Measurements from ENCODE around the gene SLC38A3. TPM values are rescaled to one million over a fixed set of nuclear protein-coding genes. Genes with fewer than 3 reads are reported as not detected.

The SLC38A3 gene
- total RNA-seq, 1 donor from 2014 or later: 43.5 TPM

- no peak overlapping the region for H3K4me3 Mint-ChIP-seq (ENCODE audit: low read depth)
- H3K27me3 Mint-ChIP-seq: no peaks in the 10 kb centered on the region
- no peak for TF ChIP-seq CTCF (IDR thresholded peaks at IDR 0.05; ENCODE audit: unreplicated experiment)
- peaks cover 2% of the 10 kb centered on the region for H3K36me3 Mint-ChIP-seq (ENCODE audit: insufficient read depth)
- H3K4me1 Mint-ChIP-seq (ENCODE audit: low read depth): peaks cover 19% of the 10 kb centered on the region
- H3K27ac Mint-ChIP-seq: no peak overlapping the region
- H3K9me3 Mint-ChIP-seq (ENCODE audit: low read depth): no peaks in the 10 kb centered on the region
- DNase-seq (ENCODE audit: low spot score, unreplicated experiment): no peak
Observed at GRCh38 chr3:50164481-50164880, 40.6 kb upstream of the SLC38A3 start.

GRCh38 chr3:50164984-50165909, 39.8 kb upstream of the SLC38A3 start:
- TF ChIP-seq CTCF (IDR thresholded peaks at IDR 0.05; ENCODE audit: unreplicated experiment): no peak
- Mint-ChIP-seq H3K36me3 (ENCODE audit: insufficient read depth) (no peaks in the 10 kb centered on the region), H3K4me3 (ENCODE audit: low read depth) (no peak overlapping the region), H3K27ac (no peak overlapping the region), H3K9me3 (ENCODE audit: low read depth) (no peaks in the 10 kb centered on the region), H3K4me1 (ENCODE audit: low read depth) (peaks cover 17% of the 10 kb centered on the region), H3K27me3 (no peaks in the 10 kb centered on the region)
- no peak for DNase-seq (ENCODE audit: low spot score, unreplicated experiment)

GRCh38 chr3:50165910-50166538, 39.0 kb upstream of the SLC38A3 start:
- H3K4me3 Mint-ChIP-seq (ENCODE audit: low read depth): no peak overlapping the region

GRCh38 chr3:50166620-50167019, 38.5 kb upstream of the SLC38A3 start:
- Mint-ChIP-seq H3K36me3 (ENCODE audit: insufficient read depth) (no peaks in the 10 kb centered on the region), H3K27ac (no peak overlapping the region), H3K4me3 (ENCODE audit: low read depth) (no peak overlapping the region), H3K9me3 (ENCODE audit: low read depth) (no peaks in the 10 kb centered on the region), H3K4me1 (ENCODE audit: low read depth) (peaks cover 17% of the 10 kb centered on the region), H3K27me3 (no peaks in the 10 kb centered on the region)
- no peak for DNase-seq (ENCODE audit: low spot score, unreplicated experiment)
- TF ChIP-seq CTCF (IDR thresholded peaks at IDR 0.05; ENCODE audit: unreplicated experiment): no peak

More at GRCh38 chr3:50165910-50166538, 39.0 kb upstream of the SLC38A3 start:
- no peak overlapping the region for H3K27ac Mint-ChIP-seq
- no peaks in the 10 kb centered on the region for H3K27me3 Mint-ChIP-seq
- TF ChIP-seq CTCF (IDR thresholded peaks at IDR 0.05; ENCODE audit: unreplicated experiment): no peak
- no peak for DNase-seq (ENCODE audit: low spot score, unreplicated experiment)
- no peaks in the 10 kb centered on the region for H3K9me3 Mint-ChIP-seq (ENCODE audit: low read depth)
- no peaks in the 10 kb centered on the region for H3K36me3 Mint-ChIP-seq (ENCODE audit: insufficient read depth)
- peaks cover 17% of the 10 kb centered on the region for H3K4me1 Mint-ChIP-seq (ENCODE audit: low read depth)

GRCh38 chr3:50167069-50167840, 37.8 kb upstream of the SLC38A3 start:
- Mint-ChIP-seq H3K27ac (peak overlapping the region; percentile 94), H3K9me3 (ENCODE audit: low read depth) (no peaks in the 10 kb centered on the region), H3K4me1 (ENCODE audit: low read depth) (peaks cover 17% of the 10 kb centered on the region), H3K27me3 (no peaks in the 10 kb centered on the region), H3K36me3 (ENCODE audit: insufficient read depth) (no peaks in the 10 kb centered on the region), H3K4me3 (ENCODE audit: low read depth) (no peak overlapping the region)
- DNase-seq (ENCODE audit: low spot score, unreplicated experiment): no peak
- TF ChIP-seq CTCF (IDR thresholded peaks at IDR 0.05; ENCODE audit: unreplicated experiment): no peak
